HCT116 (cell line): ENCODE measurements around the gene SLX9. TPM values are rescaled to one million over a fixed set of nuclear protein-coding genes. Genes with fewer than 3 reads are reported as not detected.

Source experiments
- ATAC-seq: fragments of 200-7000 bp; cut with Tn5 transposase; 2 replicates; pipeline ENCODE4 v1.9.1; 2020; ENCODE audit warnings: mild to moderate bottlenecking, moderate library complexity
- BruUV-seq: library from RNA; stranded (reverse); fragments of 400-500 nt; replicated peaks from 2 replicates; lab custom pipeline; 2021; lab: Mats Ljungman, UMichigan
- CTCF ChIA-PET: fragments of 300-600 bp; sonication (Branson Sonifier 250); formaldehyde crosslinking; loops from one replicate; lab custom pipeline; 2021; ENCODE audit warnings: antibody characterized with exemption; lab: Charles Lee
- POLR2A ChIA-PET: fragments of 300-600, 350-600 bp; sonication (Branson Sonifier 250); formaldehyde crosslinking; loops from one replicate; lab custom pipeline; 2021; ENCODE audit warnings: antibody characterized with exemption; lab: Charles Lee
- RAD21 ChIA-PET, 2 experiments: fragments of 300-600 bp; sonication (Branson Sonifier 250); formaldehyde crosslinking; loops; one replicate each; lab custom pipeline; 2023; ENCODE audit warnings: low total read pairs in 2 of 2; ENCODE audit not compliant: uncharacterized antibody in 2 of 2, unreplicated experiment in 2 of 2, low non-redundant PET in 1 of 2; lab: Charles Lee
- DNase-seq: peaks from one replicate; pipeline ENCODE4 v3.0.0-alpha.2; 2010; ENCODE audit warnings: low read depth, low spot score
- H2AFZ ChIP-seq: fragments of 200-600 bp; shearing (Covaris generic), sonication (generic); 2 replicates; pipeline ENCODE4 v1.6.1; 2017; ENCODE audit warnings: low read depth, mixed run types, mixed read lengths, antibody characterized with exemption, low read length; ENCODE audit not compliant: poor library complexity, severe bottlenecking
- H3K27ac ChIP-seq: 2 replicates; pipeline ENCODE4 v1.5.1; 2012; ENCODE audit warnings: low read depth, low read length
- H3K27me3 ChIP-seq: fragments of 200-600 bp; sonication (generic); 2 replicates; pipeline ENCODE4 v1.6.1; 2016; ENCODE audit warnings: mixed run types, low read length, mixed read lengths; ENCODE audit not compliant: insufficient read depth
- H3K36me3 ChIP-seq, 2 experiments: fragments of 200-500 bp in 1 of 2; fragments of 200-600 bp in 1 of 2; sonication (Bioruptor generic) in 1 of 2; sonication (generic) in 1 of 2; 2 replicates each; pipeline versions ENCODE4 v1.5.1 to v1.6.1; 2014 to 2016; ENCODE audit warnings: low read length in 2 of 2, inconsistent platforms in 1 of 2, mixed read lengths in 1 of 2, mixed run types in 1 of 2; ENCODE audit not compliant: insufficient read depth in 2 of 2, control insufficient read depth in 1 of 2
- H3K4me1 ChIP-seq, 2 experiments: fragments of 200-600 bp in 1 of 2; sonication (generic) in 1 of 2; 2 replicates each; pipeline versions ENCODE4 v1.5.1 to v1.6.1; 2012 to 2017; ENCODE audit warnings: low read length in 2 of 2, inconsistent platforms in 1 of 2, mild to moderate bottlenecking in 1 of 2, mixed read lengths in 1 of 2, mixed run types in 1 of 2, moderate library complexity in 1 of 2; ENCODE audit not compliant: insufficient read depth in 2 of 2, control insufficient read depth in 1 of 2
- H3K4me2 ChIP-seq: fragments of 200-600 bp; sonication (generic); 2 replicates; pipeline ENCODE4 v1.6.1; 2017; ENCODE audit warnings: mixed run types, low read length, mixed read lengths
- H3K4me3 ChIP-seq, 2 experiments: fragments of 200-600 bp in 1 of 2; sonication (generic) in 1 of 2; replicated peaks in 1 of 2; 2 replicates each; pipeline ENCODE4 v1.5.1; 2011 to 2016; ENCODE audit warnings: low read length in 2 of 2, control low read depth in 1 of 2, low read depth in 1 of 2, mild to moderate bottlenecking in 1 of 2, mixed read lengths in 1 of 2, mixed run types in 1 of 2
- H3K79me2 ChIP-seq: fragments of 200-600 bp; sonication (generic); 2 replicates; pipeline ENCODE4 v1.6.1; 2017; ENCODE audit warnings: mild to moderate bottlenecking, mixed run types, low read length, moderate library complexity, mixed read lengths; ENCODE audit not compliant: insufficient read depth
- H3K9ac ChIP-seq: fragments of 200-600 bp; sonication (generic); 2 replicates; pipeline ENCODE4 v1.6.1; 2016; ENCODE audit warnings: low read length, mixed read lengths
- H3K9me2 ChIP-seq: fragments of 200-600 bp; sonication (generic), shearing (Covaris generic); 2 replicates; pipeline ENCODE4 v1.6.1; 2017; ENCODE audit warnings: mixed run types, mild to moderate bottlenecking, moderate library complexity; ENCODE audit not compliant: insufficient read depth
- H3K9me3 ChIP-seq, 2 experiments: fragments of 200-500 bp in 1 of 2; fragments of 200-600 bp in 1 of 2; sonication (Bioruptor generic) in 1 of 2; sonication (generic) in 1 of 2; 2 replicates each; pipeline ENCODE4 v1.6.1; 2014 to 2017; ENCODE audit warnings: low read length in 2 of 2, mixed read lengths in 2 of 2, inconsistent platforms in 1 of 2, low read depth in 1 of 2, mild to moderate bottlenecking in 1 of 2, mixed run types in 1 of 2, moderate library complexity in 1 of 2; ENCODE audit not compliant: control insufficient read depth in 1 of 2, insufficient read depth in 1 of 2
- H4K20me1 ChIP-seq: fragments of 200-600 bp; sonication (generic), shearing (Covaris generic); 2 replicates; pipeline ENCODE4 v1.6.1; 2017; ENCODE audit warnings: mixed run types, mild to moderate bottlenecking, moderate library complexity; ENCODE audit not compliant: insufficient read depth
- ATF3 ChIP-seq: IDR thresholded peaks from 2 replicates; pipeline ENCODE4 v1.6.1; 2012
- CBX3 ChIP-seq: IDR thresholded peaks from 2 replicates; pipeline ENCODE4 v1.6.1; 2012; ENCODE audit warnings: low read depth
- CTCF ChIP-seq, 3 experiments: fragments of 200-600 bp in 1 of 3; sonication (generic) in 1 of 3; IDR thresholded peaks in 2 of 3; conservative IDR thresholded peaks in 1 of 3; 2 replicates each; pipeline ENCODE4 v1.5.1; 2012 to 2017; ENCODE audit warnings: low read depth in 2 of 3, low read length in 2 of 3, antibody characterized with exemption in 1 of 3, borderline replicate concordance in 1 of 3, control low read depth in 1 of 3, mild to moderate bottlenecking in 1 of 3, mixed read lengths in 1 of 3, mixed run types in 1 of 3, moderate library complexity in 1 of 3; ENCODE audit not compliant: insufficient read depth in 1 of 3
- EGR1 ChIP-seq: IDR thresholded peaks from 2 replicates; pipeline ENCODE4 v1.6.1; 2012; ENCODE audit warnings: low read depth
- ELF1 ChIP-seq: IDR thresholded peaks from 2 replicates; pipeline ENCODE4 v1.6.1; 2012; ENCODE audit warnings: low read depth, borderline replicate concordance
- JUND ChIP-seq: IDR thresholded peaks from 2 replicates; pipeline ENCODE4 v1.6.1; 2012
- MAX ChIP-seq: IDR thresholded peaks from 2 replicates; pipeline ENCODE4 v1.6.1; 2012
- POLR2A ChIP-seq: IDR thresholded peaks from 2 replicates; pipeline ENCODE4 v1.7.0; 2011; ENCODE audit warnings: borderline replicate concordance; ENCODE audit not compliant: insufficient read depth, insufficient read length; ENCODE audit errors: extremely low read depth
- POLR2AphosphoS5 ChIP-seq: IDR thresholded peaks from 2 replicates; pipeline ENCODE4 v1.6.1; 2011; ENCODE audit warnings: mild to moderate bottlenecking, low read depth, low read length, moderate library complexity
- REST ChIP-seq: IDR thresholded peaks from 2 replicates; pipeline ENCODE4 v1.6.1; 2012; ENCODE audit warnings: low read depth
- SIN3A ChIP-seq: IDR thresholded peaks from 2 replicates; pipeline ENCODE4 v1.6.1; 2012; ENCODE audit warnings: low read depth
- SP1 ChIP-seq: IDR thresholded peaks from 2 replicates; pipeline ENCODE4 v1.6.1; 2012; ENCODE audit warnings: low read depth
- SRF ChIP-seq: IDR thresholded peaks from 2 replicates; pipeline ENCODE4 v1.6.1; 2012; ENCODE audit warnings: low read depth
- TCF7L2 ChIP-seq: IDR thresholded peaks from 2 replicates; pipeline ENCODE4 v1.7.0; 2011; ENCODE audit warnings: borderline replicate concordance, inconsistent platforms; ENCODE audit not compliant: insufficient read depth, insufficient read length; ENCODE audit errors: extremely low read depth
- YY1 ChIP-seq: IDR thresholded peaks from 2 replicates; pipeline ENCODE4 v1.6.1; 2011; ENCODE audit warnings: low read length, low read depth, moderate library complexity, mild to moderate bottlenecking; ENCODE audit not compliant: insufficient replicate concordance; ENCODE audit errors: extremely low read depth
- intact Hi-C: fragments of 100-400 bp; cut with micrococcal nuclease; formaldehyde crosslinking; loops from 2 replicates; pipeline ENCODE4 v1.10.0; 2022
- total RNA-seq: library from RNA; stranded (reverse); gene quantifications from one replicate; pipeline ENCODE4 v1.2.1, GENCODE V29; 2021; ENCODE audit not compliant: unreplicated experiment

Gene SLX9
- total RNA-seq, 1 experiment from 2014 or later, result 61.9 TPM

GRCh38 chr21:44989943-44990780 is 50.3 kb downstream of the SLX9 start:
- no peaks in the 10 kb centered on the region for H4K20me1 ChIP-seq
- no peaks in the 10 kb centered on the region for H3K36me3 ChIP-seq
- H3K9ac ChIP-seq, result no peak overlapping the region
- H3K9me3 ChIP-seq, result no peaks in the 10 kb centered on the region
- no peak overlapping the region for H3K4me2 ChIP-seq
- no peaks in the 10 kb centered on the region for H3K27me3 ChIP-seq
- H3K79me2 ChIP-seq, result no peaks in the 10 kb centered on the region
- no peaks in the 10 kb centered on the region for H3K4me1 ChIP-seq
- no peak overlapping the region for H3K27ac ChIP-seq
- POLR2A ChIA-PET, result no interaction called here
- H3K9me2 ChIP-seq, result no peaks in the 10 kb centered on the region
- no peak overlapping the region for H3K4me3 ChIP-seq
- RAD21 ChIA-PET, result no interaction called here
- CTCF ChIA-PET, result no interaction called here
- no peak overlapping the region for H2AFZ ChIP-seq
- TF ChIP-seq JUND (no peak), EGR1 (no peak), ATF3 (no peak), TCF7L2 (no peak), CBX3 (no peak), SRF (no peak), CTCF (IDR thresholded peaks at IDR 0.05 in 2 of 3, conservative IDR thresholded peaks at IDR 0.05 in 1 of 3; ENCODE audit: borderline replicate concordance in 1 of 3, insufficient read depth in 1 of 3, low read depth in 2 of 3, low read length in 2 of 3) (no peak), YY1 (no peak), ELF1 (no peak), SP1 (no peak), SIN3A (no peak), POLR2A (no peak), REST (no peak), MAX (no peak), POLR2AphosphoS5 (no peak)
- intact Hi-C loops, result no loop called here
- no TSS peak for BruUV-seq
- ATAC-seq (no peak), DNase-seq (no peak)
